HepG2 (cell line): ENCODE measurements around the gene CCL17. TPM values are rescaled to one million over a fixed set of nuclear protein-coding genes. Genes with fewer than 3 reads are reported as not detected.

Experiments used
- ATAC-seq: fragments of 200-7000 bp; cut with Tn5 transposase; 3 replicates; pipeline ENCODE4 v1.9.1; 2020; ENCODE audit warnings: mild to moderate bottlenecking, moderate library complexity
- BruUV-seq: library from RNA; stranded (reverse); fragments of 400-500 nt; replicated peaks from 2 replicates; lab custom pipeline; 2021; lab: Mats Ljungman, UMichigan
- CTCF ChIA-PET: fragments of 300-600 bp; formaldehyde crosslinking; extraction: SDS; loops from one replicate; lab custom pipeline; 2021; ENCODE audit warnings: low total read pairs, inconsistent platforms, low intra/inter-chr PET ratio; lab: Yijun Ruan, JAX
- POLR2A ChIA-PET: fragments of 350-600 bp; sonication (Branson Sonifier 250); formaldehyde crosslinking; loops from one replicate; lab custom pipeline; 2020; ENCODE audit warnings: antibody characterized with exemption, inconsistent platforms; lab: Yijun Ruan, JAX
- DNase-seq: peaks from one replicate; pipeline ENCODE4 v3.0.0-alpha.2; 2015; ENCODE audit warnings: low spot score
- FAIRE-seq: peaks from 3 replicates; lab custom pipeline; 2011; peaks lifted over from hg19 to GRCh38; lab: Jason Lieb, UNC
- H2AFZ ChIP-seq: one replicate; pipeline ENCODE4 v1.6.1; 2011; ENCODE audit warnings: low read length, inconsistent platforms
- H3K27ac ChIP-seq: fragments of 300-600 bp; 3 replicates; pipeline ENCODE4 v1.8.0; 2011; ENCODE audit warnings: mixed run types, mild to moderate bottlenecking, mixed read lengths, low read length, inconsistent platforms; ENCODE audit not compliant: insufficient read depth; ENCODE audit errors: extremely low read length
- H3K27me3 ChIP-seq, 2 experiments: fragments of 200-600 bp in 1 of 2; 2 replicates in 1 of 2; 3 replicates in 1 of 2; pipeline versions ENCODE4 v1.6.0 to v1.8.0; 2011; ENCODE audit warnings: low read length in 2 of 2, mild to moderate bottlenecking in 2 of 2, moderate library complexity in 2 of 2, inconsistent platforms in 1 of 2; ENCODE audit not compliant: insufficient read depth in 2 of 2, control insufficient read depth in 1 of 2
- H3K36me3 ChIP-seq, 2 experiments: fragments of 200-600 bp in 1 of 2; replicated peaks in 1 of 2; 2 replicates in 1 of 2; 3 replicates in 1 of 2; pipeline versions ENCODE4 v1.5.1 to v1.8.0; 2011; ENCODE audit warnings: low read length in 2 of 2, inconsistent platforms in 1 of 2; ENCODE audit not compliant: insufficient read depth in 2 of 2, control insufficient read depth in 1 of 2
- H3K4me1 ChIP-seq: 2 replicates; pipeline ENCODE4 v1.5.1; 2012; ENCODE audit warnings: low read length, inconsistent platforms; ENCODE audit not compliant: insufficient read depth
- H3K4me2 ChIP-seq: 2 replicates; pipeline ENCODE4 v1.6.0; 2011; ENCODE audit warnings: low read depth, low read length, inconsistent platforms
- H3K4me3 ChIP-seq, 3 experiments: fragments of 200-600 bp in 1 of 3; sonication (generic), shearing (Covaris generic) in 1 of 3; replicated peaks in 1 of 3; 2 replicates each; pipeline ENCODE4 v1.5.1; 2011 to 2016; ENCODE audit warnings: low read length in 3 of 3, inconsistent platforms in 2 of 3, low read depth in 2 of 3, mild to moderate bottlenecking in 2 of 3, control low read depth in 1 of 3, mixed read lengths in 1 of 3; ENCODE audit not compliant: insufficient read depth in 1 of 3
- H3K79me2 ChIP-seq: one replicate; pipeline ENCODE4 v1.6.1; 2011; ENCODE audit warnings: low read length, inconsistent platforms; ENCODE audit not compliant: insufficient read depth
- H3K9ac ChIP-seq: 2 replicates; pipeline ENCODE4 v1.6.0; 2011; ENCODE audit warnings: mild to moderate bottlenecking, low read depth, low read length, inconsistent platforms; ENCODE audit not compliant: insufficient read depth
- H3K9me3 ChIP-seq: 2 replicates; pipeline ENCODE4 v1.5.1; 2012; ENCODE audit warnings: mild to moderate bottlenecking, low read length
- H4K20me1 ChIP-seq: 2 replicates; pipeline ENCODE4 v1.6.0; 2011; ENCODE audit warnings: inconsistent platforms, mild to moderate bottlenecking, low read length, moderate library complexity; ENCODE audit not compliant: insufficient read depth
- ARID2 ChIP-seq: sonication (generic); formaldehyde crosslinking; IDR thresholded peaks from 2 replicates; pipeline ENCODE4 v1.8.1; 2022; ENCODE audit warnings: mild to moderate bottlenecking, missing genetic modification reagents, borderline replicate concordance
- IKZF1 ChIP-seq: fragments of 450-650 bp; IDR thresholded peaks from 2 replicates; pipeline ENCODE4 v1.7.1; 2016
- ISX ChIP-seq: sonication (generic); formaldehyde crosslinking; conservative IDR thresholded peaks from 2 replicates; pipeline ENCODE4 v1.5.0; 2020; ENCODE audit warnings: missing genetic modification reagents
- KDM3A ChIP-seq: IDR thresholded peaks from 2 replicates; pipeline ENCODE4 v1.6.1; 2018; ENCODE audit warnings: low read depth, missing compliant biosample characterization
- KDM5A ChIP-seq: fragments of 200-600 bp; sonication (generic); IDR thresholded peaks from 2 replicates; pipeline ENCODE4 v1.7.0; 2018; ENCODE audit warnings: antibody characterized with exemption, mild to moderate bottlenecking, low read length, borderline replicate concordance
- PAXIP1 ChIP-seq: sonication (generic); formaldehyde crosslinking; conservative IDR thresholded peaks from 2 replicates; pipeline ENCODE4 v1.4.0; 2020; ENCODE audit warnings: mild to moderate bottlenecking, missing genetic modification reagents, moderate library complexity
- RBAK ChIP-seq: sonication (generic); formaldehyde crosslinking; IDR thresholded peaks from 2 replicates; pipeline ENCODE4 v1.5.1; 2020; ENCODE audit warnings: mild to moderate bottlenecking, missing genetic modification reagents
- REL ChIP-seq: sonication (generic); formaldehyde crosslinking; conservative IDR thresholded peaks from 2 replicates; pipeline ENCODE4 v1.8.0; 2022; ENCODE audit warnings: mild to moderate bottlenecking, missing genetic modification reagents, moderate library complexity
- REXO4 ChIP-seq: sonication (generic); formaldehyde crosslinking; IDR thresholded peaks from 2 replicates; pipeline ENCODE4 v1.8.0; 2022; ENCODE audit warnings: missing genetic modification reagents, mild to moderate bottlenecking, borderline replicate concordance
- TOE1 ChIP-seq: sonication (generic); formaldehyde crosslinking; IDR thresholded peaks from 2 replicates; pipeline ENCODE4 v1.4.0; 2020; ENCODE audit warnings: mild to moderate bottlenecking, missing genetic modification reagents
- ZBTB42 ChIP-seq: sonication (generic); formaldehyde crosslinking; IDR thresholded peaks from 2 replicates; pipeline ENCODE4 v1.5.0; 2020; ENCODE audit warnings: mild to moderate bottlenecking, missing genetic modification reagents
- ZNF224 ChIP-seq: sonication (generic); formaldehyde crosslinking; IDR thresholded peaks from 2 replicates; pipeline ENCODE4 v1.5.0; 2020; ENCODE audit warnings: mild to moderate bottlenecking, missing genetic modification reagents
- ZNF350 ChIP-seq: sonication (generic); formaldehyde crosslinking; IDR thresholded peaks from 2 replicates; pipeline ENCODE4 v1.4.0; 2020; ENCODE audit warnings: mild to moderate bottlenecking, low read depth, missing genetic modification reagents, borderline replicate concordance
- ZNF589 ChIP-seq: sonication (generic); formaldehyde crosslinking; conservative IDR thresholded peaks from 2 replicates; pipeline ENCODE4 v1.8.0; 2022; ENCODE audit warnings: mild to moderate bottlenecking, moderate library complexity, missing genetic modification reagents
- WGBS: methylation state at CpG from one replicate; pipeline ENCODE4 v1.1.6; 2017; ENCODE audit warnings: low lambda C conversion rate; 5-methylcytosine and 5-hydroxymethylcytosine counted together
- in situ Hi-C: cut with HindIII; loops from 2 replicates; pipeline ENCODE4 v1.10.0; 2017; ENCODE audit warnings: low pct_unique_long_range_greater_than_20kb; ENCODE audit not compliant: extremely low pct_ligation_motif_present
- intact Hi-C: fragments of 100-400 bp; cut with micrococcal nuclease; formaldehyde crosslinking; loops from one replicate; pipeline ENCODE4 v1.10.0; 2022; ENCODE audit not compliant: unreplicated experiment
- polyA plus RNA-seq, 8 experiments: library from polyadenylated mRNA; depleted of rRNA in 3 of 8; stranded (reverse) in 7 of 8; unstranded in 1 of 8; fragments of >200 nt; fragmentation: Illumina TruSeq in 4 of 8; extraction: Trizol in 4 of 8; gene quantifications; 2 replicates each; pipeline versions ENCODE4 v1.2.1 to v1.2.3, GENCODE V29; 2011 to 2016; ENCODE audit warnings: low read depth in 4 of 8, missing spikeins in 1 of 8, mixed read lengths in 1 of 8; ENCODE audit not compliant: insufficient read depth in 1 of 8
- total RNA-seq, 5 experiments: library from RNA; depleted of rRNA; stranded (reverse); fragments of >200 nt; fragmentation: Illumina TruSeq; extraction: Trizol; gene quantifications; 2 replicates each; pipeline ENCODE4 v1.2.3, GENCODE V29; 2016; ENCODE audit warnings: low read depth in 1 of 5
- TF ChIP-seq, protein P1 (sequence below): sonication (generic); formaldehyde crosslinking; IDR thresholded peaks from 2 replicates; pipeline ENCODE4 v1.5.0; 2020; ENCODE audit warnings: missing genetic modification reagents, mild to moderate bottlenecking, borderline replicate concordance

Gene CCL17
- total and polyA plus RNA-seq, 2 of the 13 experiments (the other 11 are each of a cell fraction or from before 2014, with no cell fraction given) = not detected

- no peaks in the 10 kb centered on the region for H3K36me3 ChIP-seq
- BruUV-seq = no TSS peak
- no peak overlapping the region for H2AFZ ChIP-seq
- ATAC-seq = no peak
- in situ Hi-C loops (no loop called here), intact Hi-C loops (loop anchor here (1.0 kb wide), 1 partner anchor 105 kb away; no protein-coding TSS in a partner anchor)
- TF ChIP-seq ZNF589 (CRISPR knock-in tag) (no peak), REXO4 (CRISPR knock-in tag) (no peak), IKZF1 (no peak), REL (CRISPR knock-in tag) (no peak), TOE1 (CRISPR knock-in tag) (no peak), ARID2 (CRISPR knock-in tag) (no peak), KDM3A (no peak), RBAK (CRISPR knock-in tag) (no peak), PAXIP1 (no peak), ZNF224 (no peak), ZBTB42 (CRISPR knock-in tag) (no peak), ISX (CRISPR knock-in tag) (no peak), ZNF350 (CRISPR knock-in tag) (no peak), KDM5A (no peak)
- TF ChIP-seq, protein P1, sequence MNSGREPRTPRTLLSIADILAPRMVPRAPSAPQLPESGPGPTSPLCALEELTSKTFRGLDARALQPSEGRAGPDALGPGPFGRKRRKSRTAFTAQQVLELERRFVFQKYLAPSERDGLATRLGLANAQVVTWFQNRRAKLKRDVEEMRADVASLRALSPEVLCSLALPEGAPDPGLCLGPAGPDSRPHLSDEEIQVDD (CRISPR knock-in tag) = no peak
- CTCF ChIA-PET = interaction anchor here (1.9 kb wide), 1 partner anchor 108 kb away, joined by 13 read pairs; no protein-coding TSS in a partner anchor
- H3K4me3 ChIP-seq = no peak overlapping the region
- 66% methylated on average over 5 of the region's 5 CpGs for WGBS
- no peaks in the 10 kb centered on the region for H3K79me2 ChIP-seq
- no peak for DNase-seq
- H3K27ac ChIP-seq = no peak overlapping the region
- no peaks in the 10 kb centered on the region for H3K9me3 ChIP-seq
- H4K20me1 ChIP-seq = no peaks in the 10 kb centered on the region
- FAIRE-seq = no peak
- no peak overlapping the region for H3K9ac ChIP-seq
- POLR2A ChIA-PET = interaction anchor here (0.8 kb wide), 1 partner anchor 37 kb away, joined by 3 read pairs; the partner anchor contains the start of gene CX3CL1
- H3K4me2 ChIP-seq = no peak overlapping the region
- peaks cover 25% of the 10 kb centered on the region; the same call in 1 of the 2 replicates for H3K4me1 ChIP-seq
- peaks cover 5 to 49% of the 10 kb centered on the region in 2 experiments; a peak in 4 of 5 replicates for H3K27me3 ChIP-seq
Observed at GRCh38 chr16:57409065-57409464, 4.5 kb downstream of the CCL17 start.
